HG03520 (cell line): Measurements from ENCODE around the gene CXXC5.

Experiments used
- ATAC-seq: cut with Tn5 transposase; IDR thresholded peaks from one replicate; pipeline ENCODE4 v1.9.1; 2021; ENCODE audit warnings: mild to moderate bottlenecking, moderate library complexity; ENCODE audit not compliant: unreplicated experiment

CXXC5 gene

GRCh38 chr5:139638090-139638735 lies 9.9 kb upstream of the CXXC5 start:
- ATAC-seq: no peak

GRCh38 chr5:139638736-139639618 lies 9.2 kb upstream of the CXXC5 start:
- ATAC-seq: no peak

- ATAC-seq: no peak
Observed at GRCh38 chr5:139639619-139640380, 8.3 kb upstream of the CXXC5 start.

GRCh38 chr5:139640421-139641115 lies 7.6 kb upstream of the CXXC5 start:
- ATAC-seq: no peak

GRCh38 chr5:139641116-139642080 lies 6.8 kb upstream of the CXXC5 start:
- no peak for ATAC-seq

GRCh38 chr5:139642213-139642612 lies 5.9 kb upstream of the CXXC5 start:
- no peak for ATAC-seq

GRCh38 chr5:139642891-139643871 lies 5.0 kb upstream of the CXXC5 start:
- no peak for ATAC-seq

GRCh38 chr5:139644001-139644456 lies 4.1 kb upstream of the CXXC5 start:
- ATAC-seq: no peak

- ATAC-seq: no peak
Observed at GRCh38 chr5:139644646-139645429, 3.3 kb upstream of the CXXC5 start.

- ATAC-seq: no peak
Observed at GRCh38 chr5:139645430-139645871, 2.7 kb upstream of the CXXC5 start.

GRCh38 chr5:139646111-139646510 lies 2.0 kb upstream of the CXXC5 start:
- no peak for ATAC-seq

GRCh38 chr5:139646912-139647505 lies 1.1 kb upstream of the CXXC5 start:
- ATAC-seq: no peak

- ATAC-seq: no peak
Observed at GRCh38 chr5:139647506-139648204, 494 bp upstream of the CXXC5 start.

GRCh38 chr5:139649082-139649991 lies 1.2 kb downstream of the CXXC5 start:
- ATAC-seq: no peak

- ATAC-seq: no peak
Observed at GRCh38 chr5:139650031-139650688, 2.0 kb downstream of the CXXC5 start.
